C4-2B (cell line): ENCODE results near the gene CLSTN1.
"Not testable (repeated sequence)": the region's sequence is repeated elsewhere in the genome, so short reads cannot be mapped to it uniquely, and the experiment has no call there.

Experiments used
- H3K27ac ChIP-seq: fragments of 450-650 bp; 2 replicates; pipeline ENCODE4 v1.5.1; 2017
- CTCF ChIP-seq: fragments of 450-650 bp; conservative IDR thresholded peaks from 2 replicates; pipeline ENCODE4 v1.5.1; 2017; ENCODE audit warnings: mild to moderate bottlenecking
- ZFX ChIP-seq: fragments of 450-650 bp; IDR thresholded peaks from 2 replicates; pipeline ENCODE4 v1.6.1; 2017

CLSTN1 gene

GRCh38 chr1:9719978-9720722, 103.6 kb downstream of the CLSTN1 start:
- H3K27ac ChIP-seq, result no peak overlapping the region

GRCh38 chr1:9718006-9718680, 105.6 kb downstream of the CLSTN1 start:
- TF ChIP-seq ZFX, result no peak
- TF ChIP-seq CTCF, result no peak
- H3K27ac ChIP-seq, result no peak overlapping the region

More at GRCh38 chr1:9719978-9720722, 103.6 kb downstream of the CLSTN1 start:
- TF ChIP-seq CTCF (no peak), ZFX (no peak)

GRCh38 chr1:9717193-9718005, 106.4 kb downstream of the CLSTN1 start:
- no peak overlapping the region for H3K27ac ChIP-seq

GRCh38 chr1:9716404-9717192, 107.2 kb downstream of the CLSTN1 start:
- TF ChIP-seq CTCF, result no peak
- no peak for TF ChIP-seq ZFX

More at GRCh38 chr1:9717193-9718005, 106.4 kb downstream of the CLSTN1 start:
- TF ChIP-seq CTCF, result no peak
- TF ChIP-seq ZFX, result no peak

GRCh38 chr1:9715536-9716226, 108.1 kb downstream of the CLSTN1 start:
- H3K27ac ChIP-seq, result no peak overlapping the region
- TF ChIP-seq CTCF (no peak), ZFX (no peak)

More at GRCh38 chr1:9716404-9717192, 107.2 kb downstream of the CLSTN1 start:
- no peak overlapping the region for H3K27ac ChIP-seq

- H3K27ac ChIP-seq, result no peak overlapping the region
- no peak for TF ChIP-seq ZFX
- no peak for TF ChIP-seq CTCF
These were observed 109.5 kb downstream of the CLSTN1 start for GRCh38 chr1:9714257-9714718.

GRCh38 chr1:9712767-9713166, 111.0 kb downstream of the CLSTN1 start:
- not testable (repeated sequence) for H3K27ac ChIP-seq
